ENCODE results near the gene VRK1.

The VRK1 gene

GRCh38 chr14:96792003-96792402 lies 5.2 kb upstream of the VRK1 start:
- no peak for DNase-seq (ENCODE audit: low spot score)

- no peak for DNase-seq (ENCODE audit: low spot score)
Observed at GRCh38 chr14:96792591-96792990, 4.6 kb upstream of the VRK1 start.

- DNase-seq (ENCODE audit: low spot score) = no peak
Observed at GRCh38 chr14:96793547-96793946, 3.6 kb upstream of the VRK1 start.

GRCh38 chr14:96795109-96795828 lies 1.9 kb upstream of the VRK1 start:
- no peak for DNase-seq (ENCODE audit: low spot score)

- peak; percentile 9 for DNase-seq (ENCODE audit: low spot score)
Observed at GRCh38 chr14:96797582-96798349, 584 bp downstream of the VRK1 start.

GRCh38 chr14:96798956-96799355 lies 1.8 kb downstream of the VRK1 start:
- no peak for DNase-seq (ENCODE audit: low spot score)

GRCh38 chr14:96799489-96800054 lies 2.4 kb downstream of the VRK1 start:
- DNase-seq (ENCODE audit: low spot score) = no peak

- DNase-seq (ENCODE audit: low spot score) = no peak
Observed at GRCh38 chr14:96801931-96802330, 4.7 kb downstream of the VRK1 start.

- no peak for DNase-seq (ENCODE audit: low spot score)
Observed at GRCh38 chr14:96802963-96803362, 5.8 kb downstream of the VRK1 start.

- no peak for DNase-seq (ENCODE audit: low spot score)
Observed at GRCh38 chr14:96803958-96804357, 6.8 kb downstream of the VRK1 start.

- DNase-seq (ENCODE audit: low spot score) = no peak
Observed at GRCh38 chr14:96804895-96805294, 7.7 kb downstream of the VRK1 start.

- no peak for DNase-seq (ENCODE audit: low spot score)
Observed at GRCh38 chr14:96805956-96806355, 8.8 kb downstream of the VRK1 start.

- no peak for DNase-seq (ENCODE audit: low spot score)
Observed at GRCh38 chr14:96806836-96807235, 9.7 kb downstream of the VRK1 start.

GRCh38 chr14:96808619-96809406 lies 11.6 kb downstream of the VRK1 start:
- no peak for DNase-seq (ENCODE audit: low spot score)

GRCh38 chr14:96811265-96811664 lies 14.1 kb downstream of the VRK1 start:
- peak; percentile 37 for DNase-seq (ENCODE audit: low spot score)

- DNase-seq (ENCODE audit: low spot score) = no peak
Observed at GRCh38 chr14:96811985-96812667, 14.9 kb downstream of the VRK1 start.

GRCh38 chr14:96816281-96816680 lies 19.1 kb downstream of the VRK1 start:
- no peak for DNase-seq (ENCODE audit: low spot score)

GRCh38 chr14:96817750-96818666 lies 20.8 kb downstream of the VRK1 start:
- DNase-seq (ENCODE audit: low spot score) = no peak

- DNase-seq (ENCODE audit: low spot score) = no peak
Observed at GRCh38 chr14:96821501-96821900, 24.3 kb downstream of the VRK1 start.

- DNase-seq (ENCODE audit: low spot score) = no peak
Observed at GRCh38 chr14:96823652-96824051, 26.5 kb downstream of the VRK1 start.

GRCh38 chr14:96824283-96824682 lies 27.1 kb downstream of the VRK1 start:
- peak; percentile 61 for DNase-seq (ENCODE audit: low spot score)
